Inflammatory macrophage (primary cell): ENCODE data around the gene SERPINB5.

Experiments used
- DNase-seq, 2 donors: peaks; one replicate each; pipeline ENCODE4 v3.0.0-alpha.2; 2020 to 2022

The SERPINB5 gene

DNA sequence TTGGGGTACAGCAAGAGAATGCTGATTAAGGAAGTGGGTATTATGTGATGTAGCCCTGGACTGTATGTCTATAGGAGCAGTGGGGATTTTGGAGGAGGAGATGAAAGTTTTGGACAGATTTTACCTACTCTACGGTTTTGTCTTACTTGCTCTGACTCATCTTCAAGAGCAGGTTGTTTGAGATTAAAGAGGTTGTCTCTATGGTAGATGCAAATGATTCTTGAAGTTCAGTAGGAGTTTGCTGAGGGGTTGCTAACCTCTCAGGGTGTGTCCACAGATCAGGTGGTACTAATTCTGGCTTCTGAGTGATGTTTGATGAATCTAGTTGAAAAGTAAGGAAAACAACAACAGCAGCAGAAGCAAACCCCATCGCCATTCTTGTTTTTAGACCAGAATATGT lies 55.7 kb downstream of the SERPINB5 start:
- no peak for DNase-seq

DNA sequence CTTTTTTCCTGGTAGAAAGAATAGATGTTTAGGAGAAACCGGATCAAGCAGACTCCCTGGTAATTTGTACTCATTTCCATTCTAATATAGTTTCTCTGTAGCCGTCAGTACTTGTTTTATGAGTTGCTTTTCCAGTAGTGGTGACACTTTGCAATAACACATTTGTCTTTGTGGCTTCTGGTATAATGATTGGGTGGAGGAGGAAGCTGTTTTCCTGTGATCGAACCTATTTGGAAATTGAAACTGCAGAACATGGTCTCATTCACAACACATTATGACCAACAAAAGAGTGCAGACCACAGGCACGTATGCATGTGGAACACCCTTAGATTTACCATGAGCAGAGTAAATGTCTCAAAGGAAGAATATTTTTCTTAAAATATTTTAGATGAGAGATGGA lies 57.9 kb downstream of the SERPINB5 start:
- no peak for DNase-seq

DNA sequence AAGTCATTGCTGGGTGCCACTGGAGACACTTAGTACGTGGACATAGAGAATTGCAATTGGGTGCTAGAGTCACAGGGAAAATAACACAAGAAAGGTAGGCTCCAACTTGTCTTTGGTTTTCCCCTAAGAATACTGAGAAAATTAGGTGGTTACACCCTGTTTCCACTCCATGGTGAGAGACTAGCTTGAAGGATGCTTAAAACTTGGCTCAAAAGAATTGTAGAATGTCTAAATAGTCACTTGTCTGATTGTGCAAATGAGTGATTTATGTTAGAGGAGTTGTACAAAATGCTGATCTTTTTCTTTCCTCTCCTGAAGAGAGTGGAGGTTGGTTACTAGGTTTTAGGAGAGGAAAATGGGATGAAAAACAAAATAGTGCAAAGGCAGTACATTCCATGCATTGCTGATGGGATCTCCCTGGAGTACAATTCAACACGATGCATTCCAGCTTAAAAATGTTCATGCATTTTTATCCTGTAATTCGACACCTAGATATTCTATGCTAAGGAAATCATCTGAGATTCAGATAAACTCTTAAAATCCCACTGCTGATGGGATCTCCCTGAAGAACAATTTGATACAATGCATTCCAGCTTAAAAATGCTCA lies 63.2 kb downstream of the SERPINB5 start:
- no peak for DNase-seq

DNA sequence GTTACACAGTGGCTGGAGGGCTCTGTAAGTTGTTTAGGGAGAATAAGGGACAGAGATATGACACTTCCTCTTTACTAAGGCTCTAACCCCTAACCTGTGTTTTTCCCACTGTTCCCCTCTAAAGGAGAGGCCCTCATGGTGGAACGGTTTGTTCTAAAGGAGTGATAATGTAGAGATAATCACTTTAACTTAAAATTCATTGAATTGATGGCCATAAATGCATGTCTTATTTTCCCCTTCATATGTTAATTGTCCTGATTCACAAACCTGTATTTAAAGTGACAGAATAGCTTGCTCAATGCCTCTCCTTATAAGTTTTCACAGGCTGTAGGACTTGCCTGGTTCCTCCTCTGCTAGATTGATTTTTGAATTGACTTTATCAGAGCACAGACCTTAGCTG lies 65.3 kb downstream of the SERPINB5 start, which contains the start of gene SERPINB12:
Gene SERPINB12 (plus strand): TSS at position 301 of the 400 bp plus-strand sequence. CDS start 13,791 bp downstream, outside the sequence.
- no peak for DNase-seq

DNA sequence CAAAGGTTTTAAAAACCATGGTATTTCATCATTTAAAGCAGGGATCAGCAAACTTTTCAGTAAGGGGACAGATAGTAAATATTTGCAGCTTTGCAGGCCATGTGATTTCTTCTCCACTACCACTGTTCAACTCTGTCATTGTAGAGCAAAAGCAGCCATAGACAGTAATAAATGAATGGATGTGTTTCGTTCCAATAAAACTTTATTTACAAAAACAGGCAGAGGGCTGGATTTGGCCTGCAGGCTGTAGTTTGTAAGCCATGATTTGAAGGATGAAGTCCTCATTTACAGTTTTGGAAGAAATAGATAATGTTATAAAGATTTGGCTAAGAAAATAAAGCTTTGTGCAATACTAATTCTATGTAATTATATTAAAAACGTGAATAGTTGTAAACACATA lies 67.3 kb downstream of the SERPINB5 start:
- DNase-seq = no peak

DNA sequence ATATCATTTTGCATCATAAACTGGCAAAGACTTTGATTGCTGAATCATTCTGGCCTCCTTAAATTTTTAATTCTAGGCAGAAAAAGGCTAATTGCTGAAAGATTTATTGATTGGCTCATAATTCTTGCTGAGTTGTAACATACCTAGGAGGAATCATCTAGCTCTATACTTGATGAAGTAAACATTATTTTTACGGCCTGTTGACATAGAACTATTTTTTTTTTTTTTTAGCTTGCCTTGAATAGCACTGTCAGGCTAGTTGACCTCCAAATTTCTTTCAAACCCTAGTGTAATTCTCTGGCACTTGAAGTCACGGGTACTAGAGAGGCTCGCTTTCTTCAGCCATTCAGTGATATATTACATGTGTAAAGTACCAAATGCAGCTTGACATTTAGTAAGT lies 68.2 kb downstream of the SERPINB5 start:
- no peak for DNase-seq

DNA sequence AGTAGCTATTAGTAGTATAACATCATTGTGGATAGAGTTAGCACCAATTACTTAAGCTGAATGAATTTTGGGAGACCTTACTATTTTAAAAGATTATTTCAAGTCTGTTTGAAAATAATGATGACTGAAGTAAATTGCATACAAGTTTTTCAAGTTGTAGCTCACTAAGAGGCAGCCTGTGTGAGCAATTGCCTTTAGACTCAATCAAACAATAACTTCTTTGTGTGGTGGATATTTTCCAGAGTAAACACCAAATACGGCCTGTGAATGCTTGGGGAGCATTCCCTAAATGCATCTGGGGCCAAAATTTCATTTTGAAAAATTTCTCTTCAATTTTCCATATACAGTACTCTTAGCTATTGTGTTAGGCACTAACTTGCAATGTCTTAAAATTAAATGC lies 73.3 kb downstream of the SERPINB5 start:
- no peak for DNase-seq

DNA sequence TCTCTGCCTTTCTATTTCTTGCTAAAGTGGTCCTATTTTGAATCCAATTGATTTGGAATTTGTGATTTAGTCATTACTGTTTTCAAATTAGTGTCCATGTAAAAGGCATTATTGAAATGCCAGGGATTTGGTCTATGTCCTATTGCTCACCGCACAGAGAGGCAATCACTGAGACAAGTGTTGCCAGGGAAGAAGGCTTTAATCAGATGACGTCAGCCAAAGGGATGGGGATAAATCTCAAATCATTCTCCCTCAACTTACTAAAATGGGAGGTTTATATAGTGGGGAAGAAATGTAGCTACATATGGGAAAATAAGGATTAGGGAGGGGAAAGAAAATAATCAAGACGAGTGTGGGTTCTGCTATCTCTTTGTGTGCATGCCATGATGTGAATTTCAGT lies 75.0 kb downstream of the SERPINB5 start:
- DNase-seq = no peak

DNA sequence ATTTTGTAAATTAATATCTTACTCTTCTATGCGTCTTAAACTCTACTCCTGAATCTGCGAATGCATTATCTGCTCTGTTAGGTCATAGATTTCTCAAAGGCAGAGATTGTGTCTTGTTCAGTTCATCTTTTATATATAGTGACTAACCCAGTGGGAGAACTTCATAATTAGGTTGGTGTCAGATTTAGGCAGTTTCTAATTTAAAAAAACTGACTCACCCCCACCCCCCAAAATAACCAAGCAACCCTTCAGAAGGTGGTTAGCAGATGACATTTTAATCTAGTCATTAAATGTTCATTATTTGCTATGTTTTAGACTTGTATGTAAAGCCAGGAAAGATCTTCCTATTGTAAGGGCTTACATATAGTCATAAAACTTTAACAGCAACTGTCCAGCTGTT lies 75.8 kb downstream of the SERPINB5 start:
- no peak for DNase-seq

DNA sequence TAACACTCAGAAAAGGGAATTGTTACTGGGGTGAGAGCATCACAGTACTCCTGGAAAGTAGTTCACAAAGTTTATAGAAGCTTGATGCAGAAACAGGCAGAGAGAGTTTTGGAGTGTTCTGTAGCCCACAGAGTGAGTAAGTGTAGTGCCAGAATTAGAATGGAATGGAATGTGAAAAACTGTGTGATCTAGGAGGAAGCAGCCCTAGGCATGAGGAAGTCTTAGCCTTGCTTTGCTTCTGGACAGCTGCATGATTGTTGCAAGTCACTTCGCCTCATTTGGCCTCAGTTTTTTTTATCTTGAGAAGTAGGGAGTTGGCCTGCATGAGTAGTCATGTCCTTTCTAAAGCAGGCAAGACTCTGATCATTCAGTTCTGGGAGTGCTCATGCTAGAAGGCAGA lies 76.3 kb downstream of the SERPINB5 start:
- peak; percentile 84 for DNase-seq
